Thyroid gland (tissue), 4 donors: ENCODE data around the gene GJA9. TPM values are rescaled to one million over a fixed set of nuclear protein-coding genes. Genes with fewer than 3 reads are reported as not detected.
"Not testable (repeated sequence)": the region's sequence is repeated elsewhere in the genome, so short reads cannot be mapped to it uniquely, and the experiment has no call there.

Experiments
- DNase-seq, 2 donors: peaks; one replicate each; pipeline ENCODE4 v3.0.0-alpha.2; 2019
- H3K27ac ChIP-seq, 3 donors: fragments of 200-600 bp; sonication (generic); 1 replicate in 2 of 3; 2 replicates in 1 of 3; pipeline ENCODE4 v1.5.1; 2016 to 2019; ENCODE audit warnings: mild to moderate bottlenecking in 1 of 3, moderate library complexity in 1 of 3
- H3K27me3 ChIP-seq: fragments of 200-600 bp; sonication (generic); one replicate; pipeline ENCODE4 v1.5.1; 2019
- H3K36me3 ChIP-seq, 2 donors: fragments of 200-600 bp; sonication (generic); one replicate each; pipeline ENCODE4 v1.5.1; 2016 to 2019
- H3K4me1 ChIP-seq, 2 donors: fragments of 200-600 bp; sonication (generic); one replicate each; pipeline ENCODE4 v1.5.1; 2017 to 2019
- H3K4me3 ChIP-seq, 3 donors: fragments of 200-600 bp; sonication (generic); replicated peaks in 1 of 3; 1 replicate in 2 of 3; 2 replicates in 1 of 3; pipeline ENCODE4 v1.5.1; 2016; ENCODE audit warnings: mild to moderate bottlenecking in 1 of 3
- H3K9me3 ChIP-seq: fragments of 200-600 bp; sonication (generic); one replicate; pipeline ENCODE4 v1.5.1; 2017
- CTCF ChIP-seq, 6 experiments: fragments of 200-600 bp in 3 of 6; fragments of 450-650 bp in 3 of 6; sonication (generic) in 3 of 6; IDR thresholded peaks; one replicate each; pipeline ENCODE4 v1.5.1; 2016 to 2019; ENCODE audit warnings: antibody characterized with exemption in 6 of 6, mild to moderate bottlenecking in 2 of 6, inconsistent platforms in 1 of 6, moderate library complexity in 1 of 6
- POLR2A ChIP-seq, 2 donors: fragments of 450-650 bp; IDR thresholded peaks; one replicate each; pipeline ENCODE4 v1.6.1; 2017; ENCODE audit warnings: antibody characterized with exemption in 2 of 2, mild to moderate bottlenecking in 2 of 2, moderate library complexity in 1 of 2
- WGBS, 2 donors: methylation state at CpG; one replicate each; pipeline ENCODE4 v1.1.5; 2017; 5-methylcytosine and 5-hydroxymethylcytosine counted together
- intact Hi-C: fragments of 100-400 bp; cut with DNase I; formaldehyde crosslinking; loops from one replicate; pipeline ENCODE4 v1.15.1; 2023
- total RNA-seq, 4 donors: library from RNA; depleted of rRNA; stranded (reverse); fragments of >200 nt; gene quantifications; one replicate each; pipeline ENCODE4 v1.2.3, GENCODE V29; 2016

Gene GJA9
- total RNA-seq, 4 donors from 2014 or later = not detected

GRCh38 chr1:38915352-38915948 lies 34.1 kb upstream of the GJA9 start:
- no peak for DNase-seq
- H3K27me3 ChIP-seq = no peaks in the 10 kb centered on the region
- H3K36me3 ChIP-seq = no peaks in the 10 kb centered on the region
- H3K4me3 ChIP-seq = no peak overlapping the region
- H3K9me3 ChIP-seq = no peaks in the 10 kb centered on the region
- 60 to 73% methylated on average over 2 to 3 of the region's 3 CpGs for WGBS, 2 donors
- H3K4me1 ChIP-seq = no peaks in the 10 kb centered on the region
- H3K27ac ChIP-seq = no peak overlapping the region
- TF ChIP-seq CTCF (IDR thresholded peaks at IDR 0.05) = no peak
- TF ChIP-seq POLR2A (IDR thresholded peaks at IDR 0.05) = no peak
- intact Hi-C loops = no loop called here

DNA sequence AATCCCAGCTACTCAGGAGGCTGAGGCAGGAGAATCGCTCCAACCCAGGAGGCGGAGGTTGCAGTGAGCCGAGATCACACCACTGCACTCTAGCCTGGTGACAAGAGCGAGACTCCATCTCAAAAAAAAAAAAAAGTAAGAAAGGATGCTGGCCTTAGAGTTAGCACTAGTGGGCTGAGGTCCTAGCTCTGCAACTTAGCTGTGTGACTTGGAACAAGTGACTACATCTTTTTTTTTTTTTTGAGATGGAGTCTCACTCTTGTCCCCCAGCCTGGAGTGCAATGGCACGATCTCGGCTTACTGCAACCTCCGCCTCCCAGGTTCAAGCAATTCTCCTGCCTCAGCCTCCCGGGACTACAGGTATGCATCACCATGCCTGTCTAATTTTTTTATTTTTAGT lies 33.5 kb upstream of the GJA9 start:
- H3K27me3 ChIP-seq, intact Hi-C loops, DNase-seq, H3K27ac ChIP-seq, H3K4me1 ChIP-seq, H3K36me3 ChIP-seq, H3K9me3 ChIP-seq, H3K4me3 ChIP-seq: not testable (repeated sequence)
- 97 to 99% methylated on average over 8 of the region's 8 CpGs for WGBS, 2 donors

GRCh38 chr1:38908821-38909220 lies 27.4 kb upstream of the GJA9 start:
- Histone ChIP-seq H3K9me3 (no peaks in the 10 kb centered on the region), H3K27me3 (no peaks in the 10 kb centered on the region), H3K36me3 (no peaks in the 10 kb centered on the region), H3K27ac (no peak overlapping the region), H3K4me3 (no peak overlapping the region), H3K4me1 (no peaks in the 10 kb centered on the region)
- TF ChIP-seq POLR2A (IDR thresholded peaks at IDR 0.05) (no peak), CTCF (IDR thresholded peaks at IDR 0.05) (no peak)
- intact Hi-C loops = no loop called here
- 83 to 87% methylated on average over 13 of the region's 13 CpGs for WGBS, 2 donors
- DNase-seq = no peak

DNA sequence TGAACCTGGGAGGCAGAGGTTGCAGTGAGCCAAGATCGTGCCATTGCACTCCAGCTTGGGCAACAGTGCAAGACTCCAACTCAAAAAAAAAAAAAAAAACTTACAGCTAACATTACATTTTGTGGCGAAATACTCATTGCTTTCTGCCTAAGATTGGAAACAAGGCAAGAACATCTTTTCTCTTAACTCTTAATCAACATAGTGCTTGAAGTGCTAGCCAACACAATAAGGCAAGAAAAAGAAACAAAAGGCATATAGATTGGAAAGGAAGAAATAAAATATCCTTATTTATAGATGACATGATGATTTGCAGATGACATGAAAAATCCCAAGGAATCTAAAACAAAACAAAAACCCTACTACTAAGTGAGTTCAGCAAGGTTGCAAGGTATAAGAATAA lies 24.6 kb upstream of the GJA9 start:
- Histone ChIP-seq H3K27ac (no peak overlapping the region), H3K36me3 (no peaks in the 10 kb centered on the region), H3K9me3 (no peaks in the 10 kb centered on the region), H3K27me3 (no peaks in the 10 kb centered on the region), H3K4me1 (no peaks in the 10 kb centered on the region), H3K4me3 (no peak overlapping the region)
- 97 to 100% methylated on average over 2 of the region's 2 CpGs for WGBS, 2 donors
- intact Hi-C loops = no loop called here
- DNase-seq = no peak
- TF ChIP-seq CTCF (IDR thresholded peaks at IDR 0.05) (no peak), POLR2A (IDR thresholded peaks at IDR 0.05) (no peak)

DNA sequence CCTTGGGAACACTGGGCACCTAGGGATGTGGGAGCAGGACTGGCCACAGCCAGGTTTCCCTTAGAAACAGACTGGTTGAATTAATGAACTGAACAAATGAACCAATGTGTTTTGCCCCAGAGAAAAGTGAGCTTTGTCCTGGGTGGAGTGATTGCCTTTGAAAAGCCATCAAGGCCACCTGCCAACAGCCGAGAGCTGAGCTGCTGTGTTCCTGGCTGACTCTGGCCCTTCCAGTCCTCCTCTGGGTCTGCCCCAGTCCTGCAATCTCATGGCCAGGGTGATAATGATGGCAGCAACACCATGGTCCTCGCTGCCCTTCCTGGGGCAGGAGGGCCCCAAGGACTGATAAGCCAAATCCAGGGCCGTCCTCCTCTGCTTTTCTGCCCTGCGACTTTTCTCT lies 18.2 kb upstream of the GJA9 start:
- Histone ChIP-seq H3K36me3 (no peaks in the 10 kb centered on the region), H3K27me3 (no peaks in the 10 kb centered on the region), H3K4me1 (no peaks in the 10 kb centered on the region), H3K27ac (no peak overlapping the region), H3K9me3 (no peaks in the 10 kb centered on the region), H3K4me3 (no peak overlapping the region)
- WGBS, 2 donors = 85% methylated on average over 3 of the region's 4 CpGs
- TF ChIP-seq CTCF (IDR thresholded peaks at IDR 0.05) = no peak
- no peak for TF ChIP-seq POLR2A (IDR thresholded peaks at IDR 0.05)
- intact Hi-C loops = no loop called here
- no peak for DNase-seq
